ENCODE measurements around the gene FGFR2.

- TF ChIP-seq, protein P1, sequence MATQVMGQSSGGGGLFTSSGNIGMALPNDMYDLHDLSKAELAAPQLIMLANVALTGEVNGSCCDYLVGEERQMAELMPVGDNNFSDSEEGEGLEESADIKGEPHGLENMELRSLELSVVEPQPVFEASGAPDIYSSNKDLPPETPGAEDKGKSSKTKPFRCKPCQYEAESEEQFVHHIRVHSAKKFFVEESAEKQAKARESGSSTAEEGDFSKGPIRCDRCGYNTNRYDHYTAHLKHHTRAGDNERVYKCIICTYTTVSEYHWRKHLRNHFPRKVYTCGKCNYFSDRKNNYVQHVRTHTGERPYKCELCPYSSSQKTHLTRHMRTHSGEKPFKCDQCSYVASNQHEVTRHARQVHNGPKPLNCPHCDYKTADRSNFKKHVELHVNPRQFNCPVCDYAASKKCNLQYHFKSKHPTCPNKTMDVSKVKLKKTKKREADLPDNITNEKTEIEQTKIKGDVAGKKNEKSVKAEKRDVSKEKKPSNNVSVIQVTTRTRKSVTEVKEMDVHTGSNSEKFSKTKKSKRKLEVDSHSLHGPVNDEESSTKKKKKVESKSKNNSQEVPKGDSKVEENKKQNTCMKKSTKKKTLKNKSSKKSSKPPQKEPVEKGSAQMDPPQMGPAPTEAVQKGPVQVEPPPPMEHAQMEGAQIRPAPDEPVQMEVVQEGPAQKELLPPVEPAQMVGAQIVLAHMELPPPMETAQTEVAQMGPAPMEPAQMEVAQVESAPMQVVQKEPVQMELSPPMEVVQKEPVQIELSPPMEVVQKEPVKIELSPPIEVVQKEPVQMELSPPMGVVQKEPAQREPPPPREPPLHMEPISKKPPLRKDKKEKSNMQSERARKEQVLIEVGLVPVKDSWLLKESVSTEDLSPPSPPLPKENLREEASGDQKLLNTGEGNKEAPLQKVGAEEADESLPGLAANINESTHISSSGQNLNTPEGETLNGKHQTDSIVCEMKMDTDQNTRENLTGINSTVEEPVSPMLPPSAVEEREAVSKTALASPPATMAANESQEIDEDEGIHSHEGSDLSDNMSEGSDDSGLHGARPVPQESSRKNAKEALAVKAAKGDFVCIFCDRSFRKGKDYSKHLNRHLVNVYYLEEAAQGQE (IDR thresholded peaks at IDR 0.05; ENCODE audit: low read depth) = no peak
- 0 out of 2 replicates have a peak, but pooled peaks have one; percentile 28 for TF ChIP-seq USF1 (IDR thresholded peaks at IDR 0.05)
These were observed 88.0 kb downstream of the FGFR2 start for GRCh38 chr10:121510201-121510771.

All from Ishikawa (cell line).